ENCODE measurements around the gene ZNF680.
"Not testable (repeated sequence)": the region's sequence is repeated elsewhere in the genome, so short reads cannot be mapped to it uniquely, and the experiment has no call there.

Gene ZNF680
- 29.2 to 35.2 reads per million in 2 donors for total RNA-seq

DNA sequence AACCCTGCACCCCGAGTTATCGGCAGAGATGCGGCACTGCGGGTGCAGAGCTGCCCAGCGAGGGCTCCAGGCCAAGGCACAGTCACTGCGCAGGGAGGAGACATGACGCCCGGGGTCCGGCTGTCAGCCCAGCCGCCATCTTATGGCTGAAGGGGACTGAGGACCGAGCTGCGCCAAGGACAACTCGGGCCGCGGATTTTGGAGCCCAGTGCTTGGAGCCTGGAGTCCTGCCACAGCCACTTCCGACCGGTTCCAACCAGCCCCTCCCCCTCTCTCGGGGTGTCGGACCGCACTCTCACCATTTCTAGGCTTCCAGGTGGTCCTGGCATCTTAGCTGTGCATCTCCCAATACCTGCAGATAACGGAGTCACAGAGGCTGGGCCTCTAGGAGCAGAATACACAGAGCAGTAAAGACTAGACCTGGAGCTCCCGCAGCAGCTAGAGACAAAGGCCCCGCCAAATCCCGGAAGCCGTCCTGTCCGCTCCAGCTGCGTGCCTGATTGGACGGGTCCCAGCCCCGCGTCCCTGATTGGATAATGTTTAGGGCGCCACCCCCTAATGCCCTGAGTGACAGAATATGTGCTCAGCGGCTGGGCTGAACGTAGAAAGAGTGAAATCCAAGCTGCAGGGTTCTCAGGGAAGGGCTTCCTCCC, at the start of gene ZNF680:
Gene ZNF680, minus strand, starts transcription at position 446 of the 653 bp plus-strand sequence. Its CDS starts 117 bp downstream, at position 329.
- DNase-seq = peak; percentile 64

GRCh38 chr7:64612452-64612851, 49.6 kb upstream of the ZNF680 start:
- DNase-seq = no peak

DNA sequence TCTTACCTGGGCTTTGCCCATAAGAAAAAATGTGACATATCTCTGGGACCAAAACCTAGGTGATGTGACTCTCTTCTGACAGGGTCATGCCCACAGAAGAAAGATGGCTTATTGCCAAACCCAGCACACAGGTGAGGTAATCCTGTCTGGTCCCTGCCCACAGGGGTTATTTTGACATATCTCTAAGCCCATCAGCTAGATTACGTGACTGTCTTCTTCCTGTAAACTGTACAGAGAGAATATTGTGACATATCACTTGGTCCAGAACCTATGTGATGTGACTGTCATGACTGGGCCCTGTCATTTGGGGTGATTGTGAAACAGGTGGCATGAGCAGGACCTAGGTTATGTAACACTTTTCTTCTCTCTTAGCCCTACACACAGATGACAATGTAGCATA, 48.8 kb upstream of the ZNF680 start:
- DNase-seq = no peak

- no peak for DNase-seq
Observed at GRCh38 chr7:64610997-64611396, 48.1 kb upstream of the ZNF680 start.

GRCh38 chr7:64608116-64608910, 45.4 kb upstream of the ZNF680 start:
- no peak for DNase-seq

DNA sequence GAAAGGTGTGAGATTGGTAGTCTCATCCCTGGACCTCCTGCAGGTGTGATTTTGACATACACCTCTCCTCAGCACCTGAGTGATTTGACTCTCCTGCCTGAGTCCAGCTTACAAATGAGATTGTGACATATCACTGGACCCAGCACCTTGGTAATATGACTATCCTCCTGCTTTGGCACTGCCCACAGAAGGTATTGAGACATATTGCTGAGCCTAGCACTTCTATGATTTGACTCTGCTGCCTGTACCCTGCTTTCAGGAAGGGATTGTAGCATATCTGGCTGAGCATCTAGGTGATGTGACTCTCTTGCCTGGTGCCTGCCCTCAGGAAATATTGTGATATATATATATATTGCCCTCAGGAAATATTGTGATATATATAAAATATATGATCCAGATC, 43.5 kb upstream of the ZNF680 start:
- no peak for DNase-seq

DNA sequence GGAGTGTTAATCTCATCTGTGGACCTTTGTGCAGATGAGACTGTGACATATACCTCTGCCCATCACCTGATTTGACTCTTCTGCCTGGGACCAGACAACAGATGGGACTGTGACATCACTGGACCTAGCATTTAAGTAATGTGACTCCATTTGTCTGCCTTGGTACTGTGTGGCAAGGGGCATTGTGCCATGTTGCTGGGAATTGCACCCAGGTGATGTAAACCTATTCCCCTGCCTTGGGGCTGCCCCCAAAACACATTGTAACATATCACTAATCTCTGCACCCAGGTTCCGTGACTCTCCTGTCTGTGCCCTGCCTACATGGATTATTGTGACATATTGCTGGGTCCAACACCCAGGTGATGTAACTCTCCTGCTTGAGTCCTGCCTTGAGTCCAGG, 40.4 kb upstream of the ZNF680 start:
- DNase-seq = no peak

GRCh38 chr7:64602518-64602917, 39.6 kb upstream of the ZNF680 start:
- DNase-seq = no peak

DNA sequence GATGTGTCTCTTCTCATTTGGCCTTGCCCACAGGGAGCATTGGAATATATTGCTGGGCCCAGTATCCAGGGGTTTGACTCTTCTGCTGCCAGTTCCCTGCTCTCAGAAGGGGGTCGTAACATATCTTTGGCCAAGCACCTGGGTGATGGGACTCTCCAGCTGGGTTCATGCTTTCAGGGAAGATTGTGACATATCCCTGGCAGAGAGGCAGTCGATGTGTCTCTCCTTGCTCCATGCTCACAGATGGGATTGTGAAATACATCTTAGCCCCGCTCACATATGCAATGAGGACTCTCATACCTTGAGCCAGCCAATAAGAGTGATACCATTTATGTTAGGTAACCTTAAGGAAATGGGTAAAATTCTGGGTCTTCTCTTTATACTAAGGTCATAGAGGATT, 39.2 kb upstream of the ZNF680 start:
- DNase-seq = no peak

- DNase-seq = no peak
Observed at GRCh38 chr7:64599359-64599758, 36.5 kb upstream of the ZNF680 start.

DNA sequence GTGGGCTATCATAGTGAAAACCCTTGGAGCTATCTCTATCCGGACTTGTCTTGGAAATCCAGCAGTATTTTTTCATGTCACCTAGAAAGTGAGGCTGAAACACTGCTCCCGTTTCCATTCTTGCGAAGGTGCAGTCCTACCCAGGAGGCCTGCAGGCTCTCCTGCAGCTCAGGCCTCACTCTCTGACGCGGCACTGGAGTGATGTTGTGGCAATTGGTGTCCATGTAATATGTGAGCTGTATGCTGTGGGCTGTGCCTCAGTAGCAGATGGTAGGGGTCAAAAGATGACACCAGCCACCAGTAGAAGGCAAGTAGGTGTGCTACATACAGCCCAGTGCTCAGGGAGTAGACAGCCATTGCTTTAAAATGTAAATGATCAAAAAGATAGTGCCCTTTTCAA, 28.1 kb upstream of the ZNF680 start:
- DNase-seq = no peak

DNA sequence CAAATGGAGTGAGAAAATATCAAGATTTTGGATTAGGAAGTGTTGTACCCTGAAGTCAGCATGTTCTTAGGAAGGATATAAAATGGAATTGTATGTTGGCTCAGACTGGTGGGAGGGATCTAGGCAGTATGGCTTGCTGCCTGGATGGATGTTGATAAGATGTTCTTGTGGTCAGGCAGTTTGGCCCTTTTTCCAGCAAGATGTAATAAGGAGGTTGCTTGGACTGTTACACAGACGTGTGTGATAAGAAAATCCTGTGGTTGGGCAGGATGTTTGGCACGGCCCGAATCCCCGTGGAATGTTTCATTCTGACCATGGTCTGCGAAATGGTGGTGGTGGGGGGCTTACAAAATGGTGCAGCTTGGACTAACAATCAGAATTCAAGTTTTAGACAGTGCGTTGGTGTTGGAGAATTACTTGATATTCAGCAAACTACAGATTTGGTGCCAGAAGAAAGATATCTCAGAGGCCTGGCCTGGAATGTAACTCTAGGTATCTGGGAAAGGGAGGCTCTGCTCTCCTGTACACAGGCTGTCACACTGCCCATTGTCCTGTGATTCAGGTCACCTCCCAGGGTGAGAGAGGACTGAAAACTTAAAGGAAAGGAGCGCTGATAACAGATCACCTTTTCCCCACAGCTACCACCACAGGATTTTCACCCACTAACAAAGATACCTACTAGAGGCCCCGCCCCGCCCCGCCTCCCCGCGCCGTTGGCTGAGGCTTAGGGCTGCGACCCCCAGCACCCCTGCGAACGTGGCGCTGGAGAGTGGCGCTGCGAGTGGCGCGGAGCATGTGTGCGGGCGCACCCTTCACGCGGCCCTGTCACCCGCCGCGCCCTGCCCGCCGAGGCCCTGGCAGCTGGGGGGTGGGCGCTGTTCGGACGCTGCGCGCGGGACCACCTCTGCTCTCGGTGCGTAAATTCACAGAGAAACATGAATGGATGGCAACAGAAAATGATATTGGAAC, 19.3 kb upstream of the ZNF680 start:
- DNase-seq = no peak

DNA sequence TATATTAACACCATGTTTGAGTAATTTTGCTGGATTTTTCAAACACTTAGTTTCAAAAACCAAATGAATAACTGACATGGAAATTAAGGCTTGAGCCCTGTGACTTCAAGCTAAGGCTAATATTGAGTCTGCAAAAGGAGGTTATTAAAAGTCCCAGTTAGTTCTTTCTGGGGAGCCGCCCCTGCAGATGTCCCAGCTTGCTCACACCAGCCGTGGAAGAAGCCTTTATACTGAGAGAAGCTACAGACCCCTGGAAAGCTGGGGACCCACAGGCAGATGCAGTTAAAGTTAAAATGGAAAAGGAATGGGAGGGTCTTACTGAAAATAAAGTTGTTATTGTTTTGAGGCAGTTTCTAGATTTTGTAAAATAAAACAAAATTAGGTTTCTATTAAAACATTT, 18.5 kb upstream of the ZNF680 start:
- DNase-seq = no peak

DNA sequence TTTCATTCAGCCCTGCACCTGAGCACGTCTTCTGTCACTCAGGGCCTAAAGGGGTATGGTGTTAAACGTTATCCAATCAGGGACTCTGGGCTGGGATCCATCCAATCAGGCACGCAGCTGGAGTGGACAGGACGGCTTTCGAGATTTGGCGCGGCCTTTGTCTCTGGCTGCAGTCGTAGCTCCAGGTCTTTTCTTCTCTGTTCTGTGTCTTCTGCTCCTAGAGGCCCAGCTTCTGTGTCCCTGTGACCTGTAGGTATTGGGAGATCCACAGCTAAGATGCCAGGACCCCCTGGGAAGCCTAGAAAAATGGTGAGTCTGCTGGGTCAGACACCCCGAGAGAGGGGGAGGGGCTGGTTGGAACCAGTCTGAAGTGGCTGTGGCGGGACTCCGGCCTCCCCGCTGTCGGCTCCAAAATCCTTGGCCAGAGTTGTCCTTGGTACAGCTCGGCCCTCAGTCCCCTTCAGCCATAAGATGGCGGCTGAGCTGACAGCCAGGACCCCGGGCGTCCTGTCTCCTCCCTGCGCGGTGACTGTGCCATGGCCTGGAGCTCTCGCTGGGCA, 11.7 kb upstream of the ZNF680 start:
- no peak for DNase-seq

GRCh38 chr7:64570284-64570605, 7.4 kb upstream of the ZNF680 start:
- not testable (repeated sequence) for DNase-seq

GRCh38 chr7:64569372-64570283, 6.8 kb upstream of the ZNF680 start:
- DNase-seq = peak; percentile 50

DNA sequence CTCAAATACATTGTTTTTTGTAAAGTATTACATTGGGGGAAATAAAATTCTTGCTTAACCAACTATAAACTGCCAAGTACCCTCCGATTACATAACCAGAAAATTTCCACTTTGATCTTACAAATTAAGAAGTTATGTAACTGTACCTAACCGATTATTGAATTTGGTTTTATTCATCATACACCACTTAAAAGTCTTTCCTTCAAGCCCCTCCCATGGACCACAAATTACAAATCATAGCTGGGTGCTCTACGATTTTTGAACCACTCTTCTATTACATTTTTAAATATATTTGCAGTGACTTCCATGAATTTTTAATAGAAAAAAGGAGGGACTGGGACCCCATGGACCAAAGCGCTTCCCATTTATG, 630 bp downstream of the ZNF680 start:
- no peak for DNase-seq

DNA sequence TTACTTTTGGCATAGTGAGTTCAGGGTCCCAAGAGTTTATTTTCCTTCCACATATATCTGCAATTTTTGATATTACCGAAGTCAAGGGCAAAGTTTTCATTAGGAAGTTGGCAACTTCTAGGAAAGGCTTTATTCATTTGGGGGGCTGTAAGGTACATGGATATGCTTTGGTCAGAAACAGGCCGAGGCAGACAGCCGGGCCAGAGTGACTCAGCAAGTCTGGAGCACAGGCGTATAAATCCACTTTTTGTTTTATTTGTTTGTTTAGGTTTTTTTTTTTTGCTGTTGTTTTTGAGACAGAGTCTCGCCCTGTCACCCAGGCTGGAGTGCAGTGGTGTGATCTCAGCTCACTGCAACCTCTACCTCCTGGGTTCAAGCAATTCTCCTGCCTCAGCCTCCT, 3.7 kb downstream of the ZNF680 start:
- DNase-seq = no peak

- no peak for DNase-seq
Observed at GRCh38 chr7:64558781-64559180, 4.1 kb downstream of the ZNF680 start.

GRCh38 chr7:64558323-64558705, 4.6 kb downstream of the ZNF680 start:
- no peak for DNase-seq

GRCh38 chr7:64557601-64558322, 5.1 kb downstream of the ZNF680 start:
- DNase-seq = no peak

Data from activated gamma-delta T cell (primary cell).